Left forelimb (tissue), 1 donor: ENCODE results near the gene LRRC4B.

Experiments
- DNase-seq: peaks from one replicate; pipeline ENCODE4 v3.0.0-alpha.2; 2018; ENCODE audit warnings: low spot score

Gene LRRC4B

GRCh38 chr19:50505856-50506611 lies 62.2 kb downstream of the LRRC4B start:
- DNase-seq, result no peak

- no peak for DNase-seq
Measured at GRCh38 chr19:50501568-50502475, 66.4 kb downstream of the LRRC4B start.

- no peak for DNase-seq
Measured at GRCh38 chr19:50501186-50501567, 67.1 kb downstream of the LRRC4B start.

- DNase-seq, result no peak
Measured at GRCh38 chr19:50500753-50501151, 67.5 kb downstream of the LRRC4B start.

GRCh38 chr19:50500060-50500752 lies 68.0 kb downstream of the LRRC4B start:
- no peak for DNase-seq

GRCh38 chr19:50498219-50499056 lies 69.8 kb downstream of the LRRC4B start:
- DNase-seq, result no peak

- no peak for DNase-seq
Measured at GRCh38 chr19:50497022-50497405, 71.2 kb downstream of the LRRC4B start.

- no peak for DNase-seq
Measured at GRCh38 chr19:50496189-50497021, 71.8 kb downstream of the LRRC4B start.

GRCh38 chr19:50495020-50495531 lies 73.2 kb downstream of the LRRC4B start:
- DNase-seq, result no peak

GRCh38 chr19:50494186-50495019 lies 73.8 kb downstream of the LRRC4B start:
- no peak for DNase-seq

GRCh38 chr19:50493171-50493570 lies 75.1 kb downstream of the LRRC4B start:
- no peak for DNase-seq

- no peak for DNase-seq
Measured at GRCh38 chr19:50492303-50493052, 75.8 kb downstream of the LRRC4B start.

GRCh38 chr19:50490991-50491472 lies 77.2 kb downstream of the LRRC4B start:
- no peak for DNase-seq

- no peak for DNase-seq
Measured at GRCh38 chr19:50490411-50490811, 77.8 kb downstream of the LRRC4B start.

GRCh38 chr19:50489461-50490011 lies 78.7 kb downstream of the LRRC4B start:
- no peak for DNase-seq

- no peak for DNase-seq
Measured at GRCh38 chr19:50488389-50489194, 79.6 kb downstream of the LRRC4B start.

GRCh38 chr19:50486823-50487515 lies 81.3 kb downstream of the LRRC4B start:
- no peak for DNase-seq
